GM21786 (cell line): ENCODE measurements around the gene FGF11.

ENCODE experiments used
- ATAC-seq: cut with Tn5 transposase; IDR thresholded peaks from one replicate; pipeline ENCODE4 v1.9.1; 2021; ENCODE audit not compliant: unreplicated experiment

Gene FGF11

GRCh38 chr17:7439462-7440112, at the start of gene FGF11:
Gene FGF11 (plus strand): TSS chr17:7439512. CDS start chr17:7439621, 109 bp downstream.
- no peak for ATAC-seq

DNA sequence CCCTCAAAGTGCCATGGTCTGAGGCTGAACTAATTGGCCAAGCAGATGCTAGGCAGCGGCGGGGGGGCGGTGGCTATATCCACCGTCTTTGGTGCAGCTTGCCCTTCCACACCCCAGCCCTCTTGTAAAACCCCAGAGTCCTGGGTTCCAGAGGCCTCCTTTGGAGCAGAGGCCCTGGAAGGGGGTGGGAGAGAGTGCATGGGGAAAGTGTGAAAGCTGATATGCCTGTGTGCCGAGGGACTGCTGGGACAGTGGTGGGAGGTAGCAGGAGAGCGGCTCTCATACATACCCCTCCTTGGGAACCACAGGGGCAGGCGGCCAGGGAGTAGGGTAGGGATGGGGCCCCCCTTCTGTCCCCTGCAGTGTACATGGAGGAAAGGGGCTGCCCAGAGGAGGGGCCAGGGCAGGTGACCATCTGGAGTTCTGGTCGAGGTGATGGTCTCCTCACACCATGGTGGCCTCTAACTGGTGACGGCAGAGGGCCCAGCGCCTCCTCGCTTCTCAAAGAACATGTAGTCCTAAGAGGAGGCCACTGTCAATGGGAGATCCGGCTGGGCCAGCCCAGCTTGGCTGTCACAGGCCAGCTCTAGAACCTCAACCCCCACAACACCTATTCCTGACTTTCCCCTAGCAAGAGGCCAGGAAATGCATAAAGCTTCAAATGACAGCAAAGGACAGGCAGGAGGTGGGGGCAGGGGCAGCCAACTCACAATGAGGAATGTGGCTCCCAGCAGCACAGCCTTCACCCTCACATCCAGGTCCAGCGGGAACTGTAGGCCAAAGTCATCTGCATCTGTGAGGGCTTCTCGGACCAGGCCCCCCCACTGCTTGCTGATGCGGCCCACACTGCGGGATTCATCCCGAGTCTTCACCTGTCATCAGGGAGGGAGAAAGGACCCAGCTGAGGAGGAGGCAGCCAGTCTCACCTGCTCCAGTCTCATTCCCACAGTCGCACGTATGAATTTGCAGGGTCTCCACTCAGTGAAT, 49.1 kb upstream of the FGF11 start:
- no peak for ATAC-seq

GRCh38 chr17:7391307-7391706, 48.0 kb upstream of the FGF11 start:
- ATAC-seq: no peak

GRCh38 chr17:7392696-7393612, 46.4 kb upstream of the FGF11 start:
- no peak for ATAC-seq

DNA sequence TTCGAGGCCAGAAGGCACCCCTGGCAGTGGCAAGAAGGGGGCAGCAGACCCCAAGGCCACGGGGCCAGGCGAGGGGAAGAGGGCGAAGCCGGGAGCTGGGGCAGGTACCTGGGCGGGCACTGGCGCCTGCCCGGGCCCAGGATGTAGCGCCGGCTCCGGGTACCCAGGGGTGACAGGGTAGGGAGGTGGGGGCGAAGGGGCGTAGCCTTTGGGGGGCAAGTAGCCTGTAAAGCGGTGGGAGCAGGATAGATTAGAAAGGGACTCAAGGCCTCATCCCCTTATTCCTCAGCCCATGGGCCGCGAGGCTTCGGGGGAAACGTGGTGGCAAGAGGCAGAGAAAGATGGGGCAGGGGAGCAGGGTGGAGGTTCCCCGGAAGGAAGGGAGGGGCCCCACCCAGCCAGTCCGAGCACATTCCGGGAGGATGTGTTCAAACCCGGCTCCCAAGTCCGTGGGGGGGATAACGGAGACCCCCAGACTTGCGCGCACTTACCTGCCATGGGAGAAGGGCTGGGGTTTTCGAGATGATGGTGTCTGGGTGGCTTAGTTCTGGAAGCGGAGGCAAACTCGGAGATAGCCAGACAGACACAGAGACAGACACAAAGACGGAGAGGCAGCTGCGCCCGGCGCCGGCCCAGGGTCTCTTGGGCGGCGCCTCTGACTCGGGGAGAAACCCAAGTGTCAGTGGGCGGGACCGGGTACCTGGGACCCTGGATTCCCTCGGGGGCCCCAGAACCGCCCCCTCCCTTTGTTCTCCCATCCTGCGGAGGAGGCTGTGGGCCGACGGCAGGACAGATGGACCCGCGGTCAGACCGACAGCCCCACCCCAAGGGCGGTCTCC, 45.5 kb upstream of the FGF11 start:
- ATAC-seq: peak; percentile 36

DNA sequence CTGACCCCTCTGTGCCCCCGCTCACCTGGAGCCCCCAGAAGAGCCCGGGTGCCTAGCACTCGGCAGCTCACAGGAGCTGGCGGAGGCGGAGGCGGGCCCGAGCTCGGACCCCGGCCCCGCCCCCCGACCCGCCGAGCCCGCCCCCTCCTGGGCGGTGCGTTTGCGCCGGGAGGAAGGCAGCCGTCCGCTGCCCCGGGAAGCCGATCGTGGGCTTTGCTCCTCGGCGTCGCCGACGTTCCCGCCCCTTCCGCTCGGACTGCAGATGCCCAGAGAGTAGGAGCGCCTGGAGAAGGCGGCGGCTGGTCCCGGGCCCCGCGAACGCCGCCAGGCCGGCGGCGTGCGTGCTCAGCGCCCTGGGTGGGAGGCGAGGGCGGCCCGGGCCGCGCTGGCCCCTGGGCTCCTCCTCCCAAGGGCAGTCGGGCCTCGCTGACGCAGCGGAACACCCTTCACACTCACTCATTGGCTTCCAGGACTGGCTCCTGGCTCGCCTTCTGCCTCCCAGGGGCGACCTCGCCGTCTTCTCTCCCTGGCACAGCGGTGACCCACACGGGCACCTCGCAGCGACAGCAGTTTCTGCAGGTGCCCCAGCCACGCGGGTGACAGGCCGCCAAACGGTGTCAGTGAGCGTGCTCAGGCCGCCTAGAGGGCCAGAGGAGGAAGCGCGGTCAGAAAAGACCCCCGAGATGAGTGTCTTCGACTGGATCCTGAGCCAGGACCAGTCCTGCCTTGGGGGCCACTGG, 44.7 kb upstream of the FGF11 start, which contains the start of gene PLSCR3:
Gene PLSCR3 (minus strand): TSS at position 74 of the 740 bp plus-strand sequence. CDS start 415 bp downstream, outside the sequence.
- peak; percentile 71 for ATAC-seq

GRCh38 chr17:7396147-7396546, 43.2 kb upstream of the FGF11 start:
- no peak for ATAC-seq

- ATAC-seq: no peak
These were observed 40.7 kb upstream of the FGF11 start for GRCh38 chr17:7398612-7399011.

GRCh38 chr17:7403043-7403726, 36.1 kb upstream of the FGF11 start:
- ATAC-seq: no peak

GRCh38 chr17:7403727-7403976, 35.7 kb upstream of the FGF11 start:
- ATAC-seq: no peak

DNA sequence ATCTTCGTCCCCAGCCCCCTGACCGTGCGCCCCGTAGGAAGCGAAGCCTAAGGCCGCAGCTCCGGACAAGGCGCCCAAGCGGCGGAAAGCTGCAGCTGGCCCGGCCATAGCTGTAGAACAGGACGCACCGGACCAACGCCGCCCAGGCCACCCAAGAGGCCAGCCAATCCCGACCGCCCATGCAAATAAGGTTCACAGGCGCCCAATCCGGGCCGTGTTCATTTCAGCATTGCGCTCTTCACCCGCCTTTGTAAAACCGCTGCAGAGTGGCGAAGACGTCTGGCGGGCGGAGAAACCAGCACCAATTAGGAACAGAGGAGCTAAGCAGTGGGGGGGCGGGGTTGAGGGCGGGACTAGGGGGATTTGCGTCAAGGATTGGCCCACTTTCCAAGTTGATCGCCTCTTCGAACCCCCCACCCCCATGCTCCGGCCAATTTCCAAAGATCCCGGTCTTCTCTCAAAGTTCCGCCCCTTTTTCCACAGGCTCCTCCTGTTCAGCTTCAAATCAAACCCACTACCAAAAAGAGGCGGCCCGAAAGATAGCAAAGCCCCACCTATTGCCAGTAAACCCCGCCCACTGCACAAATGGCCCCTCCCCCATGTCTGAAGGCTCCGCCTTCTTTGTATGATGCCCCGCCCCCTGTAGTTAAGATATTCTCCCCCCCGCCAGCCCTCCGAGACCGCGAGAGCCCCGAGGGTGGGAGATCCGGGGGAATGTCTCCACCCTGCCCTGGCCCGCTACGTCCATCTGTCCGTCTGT, 35.2 kb upstream of the FGF11 start, which contains the start of gene TMEM256:
Gene TMEM256 (minus strand): TSS at position 121 of the 760 bp plus-strand sequence. CDS start 13 bp downstream, at position 108.
- peak; percentile 94 for ATAC-seq

- ATAC-seq: no peak
These were observed 34.5 kb upstream of the FGF11 start for GRCh38 chr17:7404737-7405349.

DNA sequence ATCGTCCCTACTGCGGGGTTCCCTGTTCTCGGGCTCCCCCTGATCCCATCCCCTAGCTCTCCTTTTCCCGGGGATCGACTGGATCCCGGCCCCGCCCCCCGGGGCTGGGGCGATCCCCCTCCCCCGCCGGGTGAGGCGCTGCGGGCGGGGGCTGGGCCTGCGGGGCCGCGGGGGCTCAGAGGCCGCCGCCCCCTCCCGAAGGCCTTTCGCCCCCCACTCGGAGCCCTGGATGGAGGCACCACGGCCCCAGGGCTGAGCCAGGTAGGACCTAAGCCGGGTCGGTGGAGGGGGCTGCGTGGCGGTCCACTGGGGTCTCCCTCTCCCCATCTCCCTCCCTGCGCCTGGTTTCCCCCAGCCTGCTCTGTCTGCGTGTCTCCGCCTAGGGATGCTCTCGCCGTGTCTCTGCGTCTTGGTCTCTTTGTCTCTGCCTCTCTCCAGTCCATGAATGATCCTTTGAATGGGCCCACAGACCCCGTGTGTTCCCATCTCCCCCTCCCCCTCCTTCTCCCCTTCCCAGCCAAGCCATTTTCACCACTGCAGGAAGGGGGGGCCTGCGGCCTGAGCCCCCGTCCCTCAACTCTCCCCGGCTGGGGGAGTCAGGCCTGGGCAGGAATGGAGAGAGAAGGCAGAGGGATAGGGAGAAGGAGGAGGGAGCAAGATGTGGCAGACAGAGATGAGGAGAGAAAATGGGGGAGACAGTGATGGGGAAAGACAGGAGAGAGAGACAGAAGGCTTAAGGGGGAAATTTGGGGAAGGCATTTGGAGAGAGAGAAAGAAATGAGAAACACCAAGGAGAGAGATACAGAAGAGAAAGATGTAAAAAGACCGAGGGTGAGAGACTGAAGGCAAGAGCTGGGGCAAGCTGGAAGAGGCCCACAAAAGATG, 33.7 kb upstream of the FGF11 start:
- ATAC-seq: no peak

DNA sequence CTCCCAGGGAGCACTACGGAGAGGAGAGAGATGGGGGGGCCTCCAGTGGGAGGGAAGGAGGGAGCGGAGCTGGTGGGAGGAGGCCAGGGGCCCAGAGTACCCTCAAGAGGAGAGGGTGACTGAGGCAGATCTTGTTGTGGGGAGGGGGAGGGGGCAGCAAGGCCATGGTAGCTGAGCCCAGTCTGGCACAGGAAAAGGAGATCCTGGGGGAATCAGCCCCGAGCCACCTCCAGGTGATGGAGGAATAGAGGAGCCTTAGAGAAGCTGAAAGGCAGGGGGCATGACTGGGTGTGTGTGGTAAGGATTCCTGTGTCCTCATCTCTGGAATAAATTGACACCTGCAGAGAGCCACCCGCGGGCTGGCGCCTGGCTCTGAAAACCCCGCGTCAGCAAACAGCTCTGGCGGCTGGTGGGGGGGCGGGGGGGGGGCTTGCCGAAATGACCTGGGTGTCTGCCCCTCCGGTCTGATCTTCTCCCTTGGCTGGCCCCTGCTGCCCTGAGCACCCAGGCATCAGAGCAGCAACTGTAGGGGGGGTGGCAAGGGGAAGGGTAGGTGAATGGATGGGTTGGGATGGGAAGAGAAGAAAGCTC, 33.0 kb upstream of the FGF11 start:
- no peak for ATAC-seq

DNA sequence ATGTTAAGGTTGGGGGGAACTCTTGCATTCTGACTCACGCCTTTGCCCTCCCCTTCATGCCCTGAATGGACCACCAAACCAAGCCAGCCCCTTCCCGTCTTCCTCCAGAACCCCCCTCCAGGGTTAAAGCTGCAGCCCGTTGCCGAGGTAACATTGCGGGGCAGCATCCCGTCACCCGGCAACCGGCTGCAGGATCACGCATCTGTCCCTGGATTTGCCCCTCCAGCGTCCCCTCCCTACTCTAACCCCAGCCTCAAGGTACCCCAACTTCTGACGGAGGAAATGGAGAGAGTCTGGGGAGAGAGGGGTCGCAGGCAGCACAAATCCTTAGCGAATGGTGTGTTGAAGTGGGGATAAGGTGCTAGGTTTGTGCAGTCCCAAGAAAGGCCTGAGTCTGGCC, 32.2 kb upstream of the FGF11 start:
- no peak for ATAC-seq

DNA sequence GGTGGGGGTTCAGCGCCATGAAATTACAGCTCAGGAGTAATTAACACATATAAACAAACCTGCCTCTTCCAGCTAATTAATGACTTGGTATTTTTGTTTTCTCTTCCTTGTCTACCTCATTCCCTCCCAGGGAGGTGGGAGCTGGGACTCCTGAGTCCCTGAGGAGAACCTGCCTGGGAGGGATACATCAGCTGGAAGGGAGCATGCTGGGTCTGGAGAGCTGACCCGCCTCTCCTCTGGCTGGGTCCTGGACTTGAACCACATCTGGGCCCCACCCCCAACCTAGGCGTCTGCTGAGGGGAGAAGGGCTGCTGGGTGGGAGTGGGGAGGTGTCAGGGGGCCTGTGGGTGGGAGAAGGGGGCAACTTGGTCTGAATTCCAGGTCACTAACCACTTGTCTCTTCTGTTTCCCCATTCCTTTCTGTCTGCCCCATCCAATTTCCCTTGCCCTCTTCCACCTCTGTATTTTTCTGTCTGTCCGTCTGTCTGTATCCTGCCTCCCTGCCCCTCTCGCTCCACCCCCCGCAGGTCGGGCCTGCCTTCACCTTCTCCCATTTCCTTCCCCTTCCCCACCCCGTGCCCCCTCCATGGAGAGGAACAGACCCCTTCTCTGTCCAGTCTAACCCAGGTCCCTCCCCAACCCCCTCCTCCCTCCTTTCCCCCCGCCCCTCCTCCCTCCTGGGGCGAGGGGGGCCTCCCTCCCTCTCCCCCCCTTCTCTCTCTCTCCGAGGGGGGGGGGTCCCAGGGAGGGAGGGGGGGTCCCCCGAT, 31.6 kb upstream of the FGF11 start, which contains the start of gene NLGN2:
Gene NLGN2 (plus strand): TSS at position 361 of the 767 bp plus-strand sequence. CDS start 411 bp downstream, outside the sequence.
- no peak for ATAC-seq
